ENCODE measurements around the gene ADGRA3. TPM values are rescaled to one million over a fixed set of nuclear protein-coding genes. Genes with fewer than 3 reads are reported as not detected.

The ADGRA3 gene
- total RNA-seq, 1 experiment from 2014 or later = 56.5 TPM

GRCh38 chr4:22416403-22416802, 99.5 kb downstream of the ADGRA3 start:
- no peak overlapping the region for H4K5ac ChIP-seq (ENCODE audit: insufficient read length, low read depth, low read length)
- H4K8ac ChIP-seq (replicated peaks; ENCODE audit: insufficient read length, low read depth, low read length) = no peak overlapping the region
- H3K79me2 ChIP-seq (ENCODE audit: insufficient read depth, low read length) = no peaks in the 10 kb centered on the region
- H3T11ph ChIP-seq (ENCODE audit: low read length) = no peak overlapping the region
- Mint-ChIP-seq H3K27me3 (ENCODE audit: low read depth) (no peaks in the 10 kb centered on the region), H3K27ac (no peak overlapping the region), H3K4me3 (no peak overlapping the region), H3K4me1 (no peaks in the 10 kb centered on the region), H3K36me3 (ENCODE audit: insufficient read depth in 1 of 3, low read depth in 3 of 3) (peaks cover 3 to 47% (median 21%) of the 10 kb centered on the region in 3 experiments), H3K9me3 (no peaks in the 10 kb centered on the region)
- no peak overlapping the region for H4K91ac ChIP-seq (ENCODE audit: insufficient read length, low read depth, low read length)
- no peak overlapping the region for H2BK15ac ChIP-seq (ENCODE audit: low read depth, low read length)
- H3K14ac ChIP-seq (ENCODE audit: insufficient read depth, low read length) = no peak overlapping the region
- no peaks in the 10 kb centered on the region for H3K23me2 ChIP-seq (ENCODE audit: insufficient read length, low read depth, low read length, poor library complexity, severe bottlenecking)
- no peak overlapping the region for H3K23ac ChIP-seq (ENCODE audit: insufficient read length, low read depth, low read length)
- no peak for TF ChIP-seq CTCF (conservative IDR thresholded peaks at IDR 0.05)
- no peak overlapping the region for H3K9ac ChIP-seq (ENCODE audit: extremely low read depth, insufficient read length, low read length)
- no peak overlapping the region for H2AFZ ChIP-seq (ENCODE audit: low read length)
- no CpG with 5 or more reads among the region's 3 CpGs for WGBS (ENCODE audit: extremely low coverage, insufficient read length, low lambda C conversion rate)
- no peak for DNase-seq
- no peaks in the 10 kb centered on the region for H3K4me1 ChIP-seq (ENCODE audit: insufficient read depth, low read length)
- no peak overlapping the region for H3K4me2 ChIP-seq (ENCODE audit: insufficient read depth, insufficient read length, low read length)
- no peak overlapping the region for H3K4ac ChIP-seq (ENCODE audit: low read depth, low read length)
- H4K20me1 ChIP-seq (ENCODE audit: control insufficient read depth, insufficient read depth, insufficient read length) = no peaks in the 10 kb centered on the region
- H2BK12ac ChIP-seq (ENCODE audit: insufficient read length, low read depth, low read length) = no peak overlapping the region
- no peak overlapping the region for H2BK5ac ChIP-seq (ENCODE audit: insufficient read length, low read length)
- H3K9me3 ChIP-seq (ENCODE audit: control insufficient read depth, low read depth, low read length) = no peaks in the 10 kb centered on the region
- no peak overlapping the region for H3K27ac ChIP-seq (ENCODE audit: insufficient read length, low read depth, low read length)
- no peaks in the 10 kb centered on the region for H3K27me3 ChIP-seq (ENCODE audit: insufficient read depth, low read length)
- H2BK120ac ChIP-seq (ENCODE audit: low read depth, low read length, poor library complexity, severe bottlenecking) = no peak overlapping the region
- no peak overlapping the region for H2BK20ac ChIP-seq (ENCODE audit: low read depth, low read length, poor library complexity, severe bottlenecking)
- H3K79me1 ChIP-seq (ENCODE audit: insufficient read depth, low read depth, low read length, poor library complexity, severe bottlenecking) = no peaks in the 10 kb centered on the region
- H3K56ac ChIP-seq (ENCODE audit: insufficient read length, low read depth, low read length) = no peak overlapping the region
- H2AK5ac ChIP-seq (ENCODE audit: insufficient read length, low read length) = no peak overlapping the region
- H3K18ac ChIP-seq (ENCODE audit: insufficient read length, low read depth, low read length) = no peak overlapping the region

Data from H9 (cell line).